GM23338 (cell line): ENCODE results near the gene TMEM145. TPM values are rescaled to one million over a fixed set of nuclear protein-coding genes. Genes with fewer than 3 reads are reported as not detected.

Source experiments
- ATAC-seq: fragments of 200-7000 bp; cut with Tn5 transposase; 3 replicates; pipeline ENCODE4 v1.9.1; 2020
- DNase-seq: peaks from one replicate; pipeline ENCODE4 v3.0.0-alpha.2; 2015; ENCODE audit warnings: low spot score
- H2AFZ ChIP-seq: fragments of 200-600 bp; sonication (generic); 2 replicates; pipeline ENCODE4 v1.8.0; 2016; ENCODE audit warnings: antibody characterized with exemption, mild to moderate bottlenecking, moderate library complexity
- H3F3A ChIP-seq: fragments of 200-600 bp; sonication (generic); replicated peaks from 2 replicates; pipeline ENCODE4 v1.8.0; 2017; ENCODE audit warnings: antibody characterized with exemption, mixed run types, low read depth
- H3K27ac ChIP-seq: fragments of 200-600 bp; sonication (generic); 2 replicates; pipeline ENCODE4 v1.6.1; 2016; ENCODE audit warnings: low read depth
- H3K27me3 ChIP-seq: fragments of 200-600 bp; sonication (generic); 2 replicates; pipeline ENCODE4 v1.8.0; 2016; ENCODE audit warnings: mild to moderate bottlenecking, mixed run types, moderate library complexity; ENCODE audit not compliant: insufficient read depth
- H3K36me3 ChIP-seq: fragments of 200-600 bp; sonication (generic); 2 replicates; pipeline ENCODE4 v1.8.0; 2016; ENCODE audit warnings: mild to moderate bottlenecking; ENCODE audit not compliant: insufficient read depth
- H3K4me1 ChIP-seq: fragments of 200-600 bp; sonication (generic); 2 replicates; pipeline ENCODE4 v1.8.0; 2016; ENCODE audit warnings: mild to moderate bottlenecking, moderate library complexity; ENCODE audit not compliant: insufficient read depth
- H3K4me2 ChIP-seq: fragments of 200-600 bp; sonication (generic); 2 replicates; pipeline ENCODE4 v1.7.1; 2017; ENCODE audit warnings: mixed run types
- H3K4me3 ChIP-seq: fragments of 200-600 bp; sonication (generic); 2 replicates; pipeline ENCODE4 v1.6.1; 2016; ENCODE audit warnings: mixed run types
- H3K79me2 ChIP-seq: fragments of 200-600 bp; sonication (generic); replicated peaks from 2 replicates; pipeline ENCODE4 v1.8.0; 2017; ENCODE audit warnings: mild to moderate bottlenecking; ENCODE audit not compliant: insufficient read depth
- H3K9me2 ChIP-seq: fragments of 200-600 bp; sonication (generic); 2 replicates; pipeline ENCODE4 v1.8.0; 2017; ENCODE audit not compliant: insufficient read depth
- H4K20me1 ChIP-seq: fragments of 200-600 bp; sonication (generic); replicated peaks from 2 replicates; pipeline ENCODE4 v1.8.0; 2017; ENCODE audit warnings: mild to moderate bottlenecking; ENCODE audit not compliant: insufficient read depth
- H3K27ac Mint-ChIP-seq: 2 replicates; pipeline ENCODE4 v1.8.0; 2020; ENCODE audit warnings: inconsistent platforms, mild to moderate bottlenecking, moderate library complexity, mixed read lengths
- H3K27me3 Mint-ChIP-seq: 3 replicates; pipeline ENCODE4 v1.8.0; 2022; ENCODE audit warnings: low read depth, mild to moderate bottlenecking, moderate library complexity, mixed read lengths, inconsistent platforms; ENCODE audit not compliant: insufficient read depth, poor library complexity
- H3K36me3 Mint-ChIP-seq: 3 replicates; pipeline ENCODE4 v1.8.0; 2021; ENCODE audit warnings: low read depth, mild to moderate bottlenecking, inconsistent platforms, moderate library complexity, mixed read lengths
- H3K4me1 Mint-ChIP-seq: 3 replicates; pipeline ENCODE4 v1.8.0; 2020; ENCODE audit warnings: mild to moderate bottlenecking, inconsistent platforms, mixed read lengths
- H3K4me3 Mint-ChIP-seq: 3 replicates; pipeline ENCODE4 v1.8.0; 2021; ENCODE audit warnings: moderate library complexity, mild to moderate bottlenecking, inconsistent platforms, mixed read lengths
- H3K9me3 Mint-ChIP-seq: 3 replicates; pipeline ENCODE4 v1.8.0; 2020; ENCODE audit warnings: moderate library complexity, mild to moderate bottlenecking, inconsistent platforms, mixed read lengths
- EZH2 ChIP-seq: fragments of 200-600 bp; sonication (generic); IDR thresholded peaks from one replicate; pipeline ENCODE4 v1.8.0; 2017; ENCODE audit warnings: antibody characterized with exemption, mild to moderate bottlenecking, low read depth; ENCODE audit not compliant: unreplicated experiment
- JUNB ChIP-seq: IDR thresholded peaks from one replicate; pipeline ENCODE4 v1.6.1; 2016; ENCODE audit warnings: antibody characterized with exemption; ENCODE audit not compliant: unreplicated experiment
- POLR2AphosphoS5 ChIP-seq: IDR thresholded peaks from 2 replicates; pipeline ENCODE4 v1.6.1; 2016; ENCODE audit warnings: antibody characterized with exemption, low read depth
- STAT1 ChIP-seq: IDR thresholded peaks from one replicate; pipeline ENCODE4 v1.6.1; 2016; ENCODE audit warnings: antibody characterized with exemption; ENCODE audit not compliant: unreplicated experiment
- ZNF331 ChIP-seq: fragments of 250-450 bp; sonication (Bioruptor Pico); IDR thresholded peaks from 2 replicates; pipeline ENCODE4 v1.5.0; 2020; ENCODE audit warnings: low read depth, mild to moderate bottlenecking, moderate library complexity
- ZNF462 ChIP-seq: fragments of 250-450 bp; sonication (Bioruptor Pico); IDR thresholded peaks from 2 replicates; pipeline ENCODE4 v1.5.0; 2020; ENCODE audit warnings: mild to moderate bottlenecking, moderate library complexity
- polyA plus RNA-seq: library from polyadenylated mRNA; unstranded; fragments of >200 nt; fragmentation: Nextera tagmentation; extraction: Ambion mirVana; gene quantifications from 2 replicates; pipeline ENCODE4 v1.2.1, GENCODE V29; 2016
- total RNA-seq: library from RNA; depleted of rRNA; stranded (reverse); fragments of >200 nt; shearing (Covaris generic); gene quantifications from 2 replicates; pipeline ENCODE4 v1.2.3, GENCODE V29; 2014

Gene TMEM145
- total and polyA plus RNA-seq, 2 experiments from 2014 or later, result 1.9 to 5.4 TPM

- TF ChIP-seq ZNF462, result no peak
Observed at GRCh38 chr19:42368360-42368759, 55.3 kb downstream of the TMEM145 start (continued).

GRCh38 chr19:42368765-42369164 lies 55.7 kb downstream of the TMEM145 start:
- Mint-ChIP-seq H3K4me1 (peaks cover 52% of the 10 kb centered on the region), H3K4me3 (no peak overlapping the region), H3K36me3 (peaks cover 46% of the 10 kb centered on the region), H3K9me3 (peaks cover 17% of the 10 kb centered on the region), H3K27me3 (peaks cover 19% of the 10 kb centered on the region), H3K27ac (peak overlapping the region; percentile 22; the same call in 1 of the 2 replicates)
- H3K9me2 ChIP-seq, result no peaks in the 10 kb centered on the region
- no peaks in the 10 kb centered on the region; the same call in 1 of the 2 replicates for H3K36me3 ChIP-seq
- no peak overlapping the region for H3K4me3 ChIP-seq
- H3K79me2 ChIP-seq, result no peaks in the 10 kb centered on the region
- H3F3A ChIP-seq, result 0 out of 2 replicates have a peak, but pooled peaks cover 12% of the 10 kb centered on the region
- peaks cover 32% of the 10 kb centered on the region for H3K4me1 ChIP-seq
- H3K27ac ChIP-seq, result no peak overlapping the region
- no peaks in the 10 kb centered on the region for H4K20me1 ChIP-seq
- ATAC-seq, result no peak
- no peak for DNase-seq
- no peaks in the 10 kb centered on the region for H3K27me3 ChIP-seq
- no peak overlapping the region for H2AFZ ChIP-seq
- H3K4me2 ChIP-seq, result no peak overlapping the region; the same call in 1 of the 2 replicates
- TF ChIP-seq JUNB (no peak), ZNF462 (no peak), EZH2 (no peak), ZNF331 (CRISPR knock-in tag) (no peak), POLR2AphosphoS5 (no peak), STAT1 (no peak)
